ENCODE results near the gene MCCC2.

GRCh38 chr5:71651579-71651978, 64.4 kb downstream of the MCCC2 start:
- TF ChIP-seq CTCF (IDR thresholded peaks at IDR 0.05) (no peak), POLR2A (IDR thresholded peaks at IDR 0.05) (no peak)
